AG04449 (cell line): ENCODE results near the gene CD27.
"Not testable (repeated sequence)": the region's sequence is repeated elsewhere in the genome, so short reads cannot be mapped to it uniquely, and the experiment has no call there.

ENCODE experiments used
- CTCF ChIA-PET: fragments of 350-600 bp; formaldehyde crosslinking; extraction: SDS; loops from one replicate; lab custom pipeline; 2021; ENCODE audit warnings: antibody characterized with exemption; lab: Yijun Ruan, JAX
- POLR2A ChIA-PET: fragments of 400-600, 350-600 bp; formaldehyde crosslinking; extraction: SDS; loops from one replicate; lab custom pipeline; 2020; ENCODE audit warnings: antibody characterized with exemption, inconsistent platforms; lab: Yijun Ruan, JAX
- DNase-seq: peaks from one replicate; pipeline ENCODE4 v3.0.0-alpha.2; 2010; ENCODE audit warnings: low read depth, low spot score
- H3K4me3 ChIP-seq: 2 replicates; pipeline ENCODE4 v1.5.1; 2011; ENCODE audit warnings: low read depth, mild to moderate bottlenecking, control low read depth, low read length
- TF ChIP-seq, protein P1 (sequence below): IDR thresholded peaks from one replicate; pipeline ENCODE4 v1.5.1; 2011; ENCODE audit warnings: mild to moderate bottlenecking, moderate library complexity, low read length, control low read depth, inconsistent platforms; ENCODE audit not compliant: insufficient read depth; ENCODE audit errors: missing control alignments

The CD27 gene

DNA sequence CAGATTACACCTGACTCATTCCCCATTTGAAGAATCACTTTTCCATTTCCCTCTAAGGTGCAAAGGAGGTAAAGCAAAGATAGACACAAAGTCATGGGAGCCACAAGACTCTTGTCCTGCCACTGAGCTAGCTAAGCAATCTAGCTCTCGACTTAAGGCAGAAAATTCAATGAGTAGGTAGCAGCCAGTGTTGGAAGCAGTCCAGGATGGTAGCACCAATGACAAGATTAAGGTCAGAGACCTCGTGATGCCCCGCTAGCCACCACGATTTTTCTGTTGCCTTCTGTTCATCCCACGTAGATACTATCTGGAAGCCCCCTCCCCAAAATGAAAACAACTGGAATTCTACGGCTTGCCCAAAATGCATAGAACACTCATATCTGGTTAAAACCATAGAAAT is 24.3 kb downstream of the CD27 start:
- CTCF ChIA-PET, result interaction anchor here (0.9 to 2.1 kb wide), 6 partner anchors 12 to 143 kb away, joined by 3 to 11 read pairs (median 4); partner anchors contain the start of gene TAPBPL
- POLR2A ChIA-PET, result interaction anchor here (0.7 to 3.0 kb wide), 4 partner anchors 10 to 82 kb away, joined by 3 to 31 read pairs (median 15); partner anchors contain the start of gene TAPBPL
- DNase-seq, result no peak
- TF ChIP-seq, protein P1, sequence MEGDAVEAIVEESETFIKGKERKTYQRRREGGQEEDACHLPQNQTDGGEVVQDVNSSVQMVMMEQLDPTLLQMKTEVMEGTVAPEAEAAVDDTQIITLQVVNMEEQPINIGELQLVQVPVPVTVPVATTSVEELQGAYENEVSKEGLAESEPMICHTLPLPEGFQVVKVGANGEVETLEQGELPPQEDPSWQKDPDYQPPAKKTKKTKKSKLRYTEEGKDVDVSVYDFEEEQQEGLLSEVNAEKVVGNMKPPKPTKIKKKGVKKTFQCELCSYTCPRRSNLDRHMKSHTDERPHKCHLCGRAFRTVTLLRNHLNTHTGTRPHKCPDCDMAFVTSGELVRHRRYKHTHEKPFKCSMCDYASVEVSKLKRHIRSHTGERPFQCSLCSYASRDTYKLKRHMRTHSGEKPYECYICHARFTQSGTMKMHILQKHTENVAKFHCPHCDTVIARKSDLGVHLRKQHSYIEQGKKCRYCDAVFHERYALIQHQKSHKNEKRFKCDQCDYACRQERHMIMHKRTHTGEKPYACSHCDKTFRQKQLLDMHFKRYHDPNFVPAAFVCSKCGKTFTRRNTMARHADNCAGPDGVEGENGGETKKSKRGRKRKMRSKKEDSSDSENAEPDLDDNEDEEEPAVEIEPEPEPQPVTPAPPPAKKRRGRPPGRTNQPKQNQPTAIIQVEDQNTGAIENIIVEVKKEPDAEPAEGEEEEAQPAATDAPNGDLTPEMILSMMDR, result no peak
- H3K4me3 ChIP-seq, result peak overlapping the region; percentile 2

DNA sequence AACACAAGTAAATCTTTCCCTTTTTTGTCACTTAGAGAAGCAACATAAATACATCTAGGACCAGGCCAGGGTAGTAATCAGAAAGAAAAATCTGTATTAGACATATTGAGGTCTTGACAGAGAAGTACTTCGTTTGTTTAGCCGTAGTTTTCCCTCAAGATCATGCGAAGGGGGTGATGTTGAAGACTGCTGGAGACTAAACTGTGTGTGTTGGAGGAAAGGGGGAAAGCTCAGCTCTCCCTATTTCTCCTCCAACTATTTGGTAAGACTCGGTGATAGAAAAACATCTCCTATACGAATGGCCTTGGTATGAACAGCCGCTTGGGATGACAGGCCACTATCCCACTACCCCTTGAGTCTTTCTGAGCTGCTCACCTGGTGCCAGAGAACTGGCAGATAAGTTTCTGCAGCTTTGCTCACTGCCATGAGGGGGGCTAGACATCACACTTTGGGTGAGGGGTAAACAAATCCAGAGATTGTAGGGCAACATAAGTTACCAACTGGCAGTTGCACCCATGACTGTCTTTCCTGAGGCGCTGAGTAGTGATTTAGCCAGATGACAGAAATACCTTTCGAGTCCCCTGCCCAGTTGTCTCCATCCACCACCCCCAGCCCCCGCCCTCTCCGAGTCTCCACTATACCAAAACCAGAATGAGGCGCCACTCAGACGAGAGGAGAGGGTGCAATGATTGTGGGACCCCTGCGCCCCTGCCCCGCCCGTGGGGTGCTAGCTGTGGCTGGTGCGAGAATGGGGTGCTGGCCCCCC is 25.0 kb downstream of the CD27 start:
- ChIA-PET POLR2A (interaction anchor here (0.5 to 3.0 kb wide), 28 partner anchors 9 to 297 kb away, joined by 3 to 43 read pairs (median 5); partner anchors contain the start of genes CD27, GAPDH, LTBR and MRPL51), CTCF (interaction anchor here (0.7 to 2.1 kb wide), 13 partner anchors 11 to 190 kb away, joined by 3 to 11 read pairs (median 4); partner anchors contain the start of genes MRPL51 and TAPBPL)
- peak overlapping the region; percentile 88 for H3K4me3 ChIP-seq
- TF ChIP-seq, protein P1, result no peak
- no peak for DNase-seq

DNA sequence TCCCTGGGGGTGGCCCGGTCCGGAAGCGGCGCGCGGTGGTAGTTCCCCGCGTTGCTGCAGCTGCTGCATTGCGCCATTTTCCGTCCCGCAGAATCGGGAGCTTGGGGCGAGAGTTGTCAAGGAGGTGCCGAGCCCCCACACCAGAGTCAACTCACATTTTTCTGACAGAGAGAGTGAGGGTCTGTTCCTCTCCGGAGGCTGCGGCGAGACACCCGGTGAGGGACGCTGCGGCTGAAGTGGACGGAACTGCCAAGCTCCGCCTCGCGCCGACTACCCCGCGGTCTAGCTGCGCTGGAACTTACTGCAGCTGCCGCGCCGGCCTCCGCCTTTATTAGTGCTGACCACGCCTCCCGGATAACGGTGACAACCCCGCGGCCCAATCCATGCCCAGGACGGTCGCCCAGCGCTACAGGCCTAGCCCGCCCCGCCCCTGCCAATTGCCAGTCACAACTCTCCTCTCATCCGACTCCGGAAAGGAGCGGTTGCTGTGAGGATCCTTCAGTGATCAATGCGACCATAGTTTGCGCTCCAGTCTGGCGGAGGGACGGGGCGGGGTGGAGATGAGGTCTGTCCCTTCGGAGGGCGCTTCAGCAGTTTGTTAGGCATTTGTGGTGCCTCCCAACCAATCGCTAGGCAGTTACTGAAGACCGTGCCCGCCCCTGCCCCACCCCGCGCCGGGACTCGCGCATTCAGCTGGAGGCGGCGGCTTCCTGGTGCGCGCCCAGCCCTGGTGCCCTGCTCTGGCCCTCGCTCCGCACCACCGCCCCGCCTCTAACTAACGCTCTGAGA is 25.8 kb downstream of the CD27 start, which contains the start of gene VAMP1:
TSS of gene VAMP1 (minus strand) at position 303 of the 789 bp plus-strand sequence. CDS start at position 157, 146 bp downstream.
- peak; percentile 87 for DNase-seq
- peak within 1 kb of the TSS; percentile 88 for H3K4me3 ChIP-seq
- ChIA-PET POLR2A (interaction anchor here (0.6 to 3.0 kb wide), 36 partner anchors 8 to 296 kb away, joined by 3 to 43 read pairs (median 4); partner anchors contain the start of genes CD27, GAPDH, LTBR and MRPL51), CTCF (interaction anchor here (0.7 to 1.8 kb wide), 13 partner anchors 9 to 191 kb away, joined by 3 to 9 read pairs (median 3); partner anchors contain the start of genes MRPL51 and TAPBPL)
- TF ChIP-seq, protein P1, result no peak

DNA sequence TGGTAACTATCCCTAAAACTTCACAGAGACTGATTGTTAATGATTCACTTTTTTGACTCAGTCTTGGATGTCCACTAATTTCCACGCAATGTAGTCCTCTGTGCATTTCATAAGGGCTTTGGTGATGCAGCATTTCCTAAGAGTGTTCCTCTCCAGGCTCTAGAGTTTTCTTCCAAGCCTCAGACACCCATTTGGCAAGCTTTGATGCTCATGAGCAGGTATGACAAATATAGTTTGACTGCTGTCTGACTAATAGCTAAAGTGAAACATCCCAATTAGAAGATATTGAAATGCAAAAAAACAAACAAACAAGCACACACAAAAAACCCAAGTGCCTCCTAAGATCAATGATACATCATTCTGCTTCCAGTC is 27.2 kb downstream of the CD27 start:
- ChIA-PET CTCF (interaction anchor here (0.6 kb wide), 1 partner anchor 8 kb away, joined by 3 read pairs; no protein-coding TSS in a partner anchor), POLR2A (interaction anchor here (2.7 kb wide), 1 partner anchor 63 kb away, joined by 33 read pairs; the partner anchor contains the start of gene GAPDH)
- TF ChIP-seq, protein P1, result no peak

DNA sequence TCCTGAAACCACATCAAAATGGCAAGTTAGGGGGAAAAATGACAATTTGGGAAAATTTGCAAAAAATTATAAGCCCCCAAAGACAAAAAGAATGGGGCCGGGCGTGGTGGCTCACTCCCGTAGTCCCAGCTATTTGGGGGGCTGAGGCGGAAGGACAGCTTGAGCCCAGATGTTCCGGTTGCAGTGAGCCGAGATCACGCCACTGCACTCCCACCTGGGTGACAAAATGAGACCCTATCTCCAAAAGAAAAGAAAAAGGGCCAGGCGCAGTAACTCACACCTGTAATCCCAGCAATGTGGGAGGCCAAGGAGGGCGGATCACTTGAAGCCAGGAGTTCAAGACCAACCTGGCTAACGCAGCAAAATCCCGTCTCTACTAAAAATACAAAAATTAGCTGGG is 27.7 kb downstream of the CD27 start:
- CTCF ChIA-PET, result interaction anchor here (0.6 kb wide), 1 partner anchor 8 kb away, joined by 3 read pairs; no protein-coding TSS in a partner anchor
- TF ChIP-seq, protein P1, result no peak
- DNase-seq, result no peak
- H3K4me3 ChIP-seq, result no peak overlapping the region
- POLR2A ChIA-PET, result no interaction called here

More for the DNA sequence above, 27.2 kb downstream of the CD27 start:
- no peak for DNase-seq
- H3K4me3 ChIP-seq, result no peak overlapping the region

DNA sequence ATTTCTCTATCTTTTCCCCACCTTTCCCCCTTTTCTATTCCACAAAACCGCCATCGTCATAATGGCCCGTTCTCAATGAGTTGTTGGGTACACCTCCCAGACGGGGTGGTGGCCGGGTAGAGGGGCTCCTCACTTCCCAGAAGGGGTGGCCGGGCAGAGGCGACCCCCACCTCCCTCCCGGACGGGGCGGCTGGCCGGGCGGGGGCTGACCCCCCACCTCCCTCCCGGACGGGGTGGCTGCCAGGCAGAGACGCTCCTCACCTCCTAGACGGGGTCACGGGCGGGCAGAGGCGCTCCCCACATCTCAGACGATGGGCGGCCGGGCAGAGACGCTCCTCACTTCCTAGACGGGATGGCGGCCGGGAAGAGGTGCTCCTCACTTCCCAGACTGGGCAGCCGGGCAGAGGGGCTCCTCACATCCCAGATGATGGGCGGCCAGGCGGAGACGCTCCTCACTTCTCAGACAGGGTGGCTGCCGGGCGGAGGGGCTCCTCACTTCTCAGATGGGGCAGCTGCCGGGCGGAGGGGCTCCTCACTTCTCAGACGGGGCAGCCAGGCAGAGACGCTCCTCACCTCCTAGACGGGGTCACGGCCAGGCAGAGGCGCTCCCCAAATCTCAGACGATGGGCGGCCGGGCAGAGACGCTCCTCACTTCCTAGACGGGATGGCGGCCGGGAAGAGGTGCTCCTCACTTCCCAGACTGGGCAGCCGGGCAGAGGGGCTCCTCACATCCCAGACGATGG is 30.6 kb downstream of the CD27 start:
- DNase-seq, H3K4me3 ChIP-seq, POLR2A ChIA-PET, CTCF ChIA-PET: not testable (repeated sequence)
